DMS79 treated with DMSO at 0.1 percent for 48 hours (cell line): Measurements from ENCODE around the gene CERS6.

Experiments used
- DNase-seq: peaks from one replicate; lab custom pipeline; 2025; lab: John Stamatoyannopoulos, UW

The CERS6 gene

GRCh38 chr2:168602846-168603401, 146.9 kb downstream of the CERS6 start:
- no peak for DNase-seq

- no peak for DNase-seq
Observed at GRCh38 chr2:168603439-168603961, 147.4 kb downstream of the CERS6 start.

GRCh38 chr2:168604252-168604651, 148.2 kb downstream of the CERS6 start:
- DNase-seq, result no peak

- DNase-seq, result no peak
Observed at GRCh38 chr2:168607992-168608391, 151.9 kb downstream of the CERS6 start.

GRCh38 chr2:168608796-168609195, 152.7 kb downstream of the CERS6 start:
- DNase-seq, result no peak

- DNase-seq, result no peak
Observed at GRCh38 chr2:168611091-168611490, 155.0 kb downstream of the CERS6 start.

GRCh38 chr2:168611896-168612650, 156.0 kb downstream of the CERS6 start:
- DNase-seq, result no peak

GRCh38 chr2:168612719-168613118, 156.6 kb downstream of the CERS6 start:
- DNase-seq, result no peak

GRCh38 chr2:168613551-168613950, 157.5 kb downstream of the CERS6 start:
- no peak for DNase-seq

GRCh38 chr2:168614172-168615018, 158.3 kb downstream of the CERS6 start:
- no peak for DNase-seq

GRCh38 chr2:168620554-168620953, 164.5 kb downstream of the CERS6 start:
- DNase-seq, result no peak

GRCh38 chr2:168622559-168622958, 166.5 kb downstream of the CERS6 start:
- DNase-seq, result no peak

- no peak for DNase-seq
Observed at GRCh38 chr2:168624028-168624427, 168.0 kb downstream of the CERS6 start.

- DNase-seq, result no peak
Observed at GRCh38 chr2:168626096-168626495, 170.0 kb downstream of the CERS6 start.

GRCh38 chr2:168626647-168627046, 170.6 kb downstream of the CERS6 start:
- DNase-seq, result no peak

GRCh38 chr2:168632709-168633121, 176.6 kb downstream of the CERS6 start:
- no peak for DNase-seq

GRCh38 chr2:168633200-168633599, 177.1 kb downstream of the CERS6 start:
- DNase-seq, result no peak

GRCh38 chr2:168633895-168634294, 177.8 kb downstream of the CERS6 start:
- no peak for DNase-seq

- DNase-seq, result peak; percentile 90
Observed at GRCh38 chr2:168635065-168635577, 179.0 kb downstream of the CERS6 start.

- no peak for DNase-seq
Observed at GRCh38 chr2:168639018-168639417, 182.9 kb downstream of the CERS6 start.

- DNase-seq, result no peak
Observed at GRCh38 chr2:168639441-168639898, 183.4 kb downstream of the CERS6 start.

- no peak for DNase-seq
Observed at GRCh38 chr2:168640039-168640438, 184.0 kb downstream of the CERS6 start.
